Type B pancreatic cell (in vitro differentiated cells): ENCODE measurements around the gene CSGALNACT2. TPM values are rescaled to one million over a fixed set of nuclear protein-coding genes. Genes with fewer than 3 reads are reported as not detected.

Experiments used
- DNase-seq: peaks from one replicate; pipeline ENCODE4 v3.0.0; 2021; ENCODE audit warnings: mixed read lengths; ENCODE audit not compliant: unreplicated experiment; ENCODE audit errors: extremely low spot score
- H3K27ac Mint-ChIP-seq: 2 replicates; pipeline ENCODE4 v1.8.0; 2021; ENCODE audit warnings: mild to moderate bottlenecking, mixed read lengths
- H3K27me3 Mint-ChIP-seq: 2 replicates; pipeline ENCODE4 v1.8.0; 2021; ENCODE audit warnings: mixed read lengths
- H3K36me3 Mint-ChIP-seq: 2 replicates; pipeline ENCODE4 v1.8.0; 2021; ENCODE audit warnings: mixed read lengths
- H3K4me1 Mint-ChIP-seq: one replicate; pipeline ENCODE4 v1.8.0; 2021; ENCODE audit warnings: mixed read lengths; ENCODE audit not compliant: unreplicated experiment
- H3K4me3 Mint-ChIP-seq: 2 replicates; pipeline ENCODE4 v1.8.0; 2021; ENCODE audit warnings: mild to moderate bottlenecking, mixed read lengths
- H3K9me3 Mint-ChIP-seq: 2 replicates; pipeline ENCODE4 v1.8.0; 2021; ENCODE audit warnings: mixed read lengths
- CTCF ChIP-seq: fragments of 200-600 bp; sonication (generic); conservative IDR thresholded peaks from 2 replicates; pipeline ENCODE4 v1.5.0; 2021; ENCODE audit warnings: antibody characterized with exemption, mild to moderate bottlenecking
- total RNA-seq: library from RNA; stranded (reverse); gene quantifications from 2 replicates; pipeline ENCODE4 v1.2.1, GENCODE V29; 2021; ENCODE audit warnings: low replicate concordance

The CSGALNACT2 gene
- total RNA-seq, 1 donor from 2014 or later = 11.6 TPM

- peak; percentile 90 for DNase-seq
- Mint-ChIP-seq H3K36me3 (no peaks in the 10 kb centered on the region), H3K27ac (peak overlapping the region; percentile 43), H3K9me3 (no peaks in the 10 kb centered on the region), H3K4me1 (no peaks in the 10 kb centered on the region), H3K4me3 (peak overlapping the region; percentile 83), H3K27me3 (peaks cover 27% of the 10 kb centered on the region)
- TF ChIP-seq CTCF = peak; percentile 99
Observed at GRCh38 chr10:43105102-43105955, 32.9 kb upstream of the CSGALNACT2 start.

GRCh38 chr10:43105956-43106229, 32.4 kb upstream of the CSGALNACT2 start:
- Mint-ChIP-seq H3K4me3 (no peak overlapping the region), H3K27me3 (peaks cover 27% of the 10 kb centered on the region), H3K27ac (no peak overlapping the region), H3K36me3 (no peaks in the 10 kb centered on the region), H3K9me3 (no peaks in the 10 kb centered on the region), H3K4me1 (no peaks in the 10 kb centered on the region)
- no peak for TF ChIP-seq CTCF
- DNase-seq = no peak

- Mint-ChIP-seq H3K27ac (no peak overlapping the region), H3K4me3 (no peak overlapping the region), H3K4me1 (no peaks in the 10 kb centered on the region), H3K36me3 (no peaks in the 10 kb centered on the region), H3K9me3 (no peaks in the 10 kb centered on the region), H3K27me3 (peaks cover 26% of the 10 kb centered on the region)
- no peak for DNase-seq
- TF ChIP-seq CTCF = no peak
Observed at GRCh38 chr10:43106256-43107091, 31.8 kb upstream of the CSGALNACT2 start.

GRCh38 chr10:43108951-43109350, 29.3 kb upstream of the CSGALNACT2 start:
- H3K4me3 Mint-ChIP-seq = no peak overlapping the region
- H3K36me3 Mint-ChIP-seq = no peaks in the 10 kb centered on the region
- DNase-seq = no peak
- no peak for TF ChIP-seq CTCF
- no peaks in the 10 kb centered on the region for H3K4me1 Mint-ChIP-seq
- H3K27ac Mint-ChIP-seq = no peak overlapping the region
- H3K27me3 Mint-ChIP-seq = peaks cover 5% of the 10 kb centered on the region
- no peaks in the 10 kb centered on the region for H3K9me3 Mint-ChIP-seq

GRCh38 chr10:43109671-43110249, 28.5 kb upstream of the CSGALNACT2 start:
- Mint-ChIP-seq H3K27me3 (peaks cover 4% of the 10 kb centered on the region), H3K4me3 (no peak overlapping the region), H3K36me3 (no peaks in the 10 kb centered on the region), H3K4me1 (no peaks in the 10 kb centered on the region), H3K27ac (no peak overlapping the region), H3K9me3 (no peaks in the 10 kb centered on the region)
- no peak for TF ChIP-seq CTCF
- DNase-seq = no peak
